HG02588 (cell line): ENCODE measurements around the gene SLC9A8.

Experiments
- ATAC-seq: cut with Tn5 transposase; IDR thresholded peaks from one replicate; pipeline ENCODE4 v1.9.1; 2021; ENCODE audit warnings: mild to moderate bottlenecking, moderate library complexity; ENCODE audit not compliant: unreplicated experiment

Gene SLC9A8

DNA sequence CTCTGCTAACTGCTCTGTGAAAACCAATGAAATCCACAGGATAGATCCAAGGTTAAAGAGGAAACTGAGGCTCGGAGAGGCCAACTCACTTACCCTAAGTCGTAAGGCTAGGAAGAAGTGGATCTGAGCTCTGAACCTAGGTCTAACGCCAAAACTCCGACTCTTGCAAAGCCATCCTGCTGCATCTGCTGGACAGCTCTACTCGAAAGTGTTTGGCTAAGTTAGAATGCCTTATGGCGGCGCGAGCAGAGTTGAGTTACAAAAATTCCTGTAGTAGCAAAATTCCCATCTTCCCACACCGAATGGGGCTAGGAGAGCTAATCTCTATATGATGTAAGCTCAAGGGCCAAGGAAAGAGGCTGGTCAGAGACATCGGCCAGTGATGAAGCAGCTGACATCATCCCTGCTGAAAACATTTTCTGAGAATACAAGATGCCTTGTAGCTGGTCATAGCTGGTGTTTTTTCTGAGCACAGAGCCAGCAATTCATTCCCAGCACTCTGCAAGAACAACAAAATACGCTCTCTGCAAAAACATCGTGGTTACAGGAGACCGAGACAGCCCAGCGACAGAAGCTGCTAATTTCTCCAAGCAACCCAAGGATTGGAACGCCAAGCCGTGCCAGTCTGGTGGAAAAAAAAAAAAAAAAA, 100.9 kb downstream of the SLC9A8 start:
- no peak for ATAC-seq

- peak; percentile 1 for ATAC-seq
These were observed 101.9 kb downstream of the SLC9A8 start for GRCh38 chr20:49914310-49915117.

DNA sequence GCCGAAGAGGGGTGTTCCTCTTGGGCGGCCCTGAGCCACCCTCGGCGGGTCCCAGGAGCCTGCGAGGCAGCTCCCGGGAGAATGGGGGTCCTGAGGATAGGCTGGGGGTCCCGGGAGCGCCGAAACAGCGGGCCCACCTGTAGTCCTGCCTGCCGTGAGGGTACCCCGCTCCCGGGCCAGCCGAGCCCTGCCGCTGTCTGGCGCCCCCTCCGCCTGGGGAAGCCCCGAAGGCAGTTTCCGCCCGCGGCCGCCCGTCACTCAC, 102.4 kb downstream of the SLC9A8 start:
- peak; percentile 33 for ATAC-seq

- peak; percentile 84 for ATAC-seq
These were observed 102.9 kb downstream of the SLC9A8 start, which contains the start of gene SPATA2 for GRCh38 chr20:49915380-49916145. Gene SPATA2 (minus strand): TSS chr20:49915529. CDS start chr20:49908490, 7,039 bp downstream.

DNA sequence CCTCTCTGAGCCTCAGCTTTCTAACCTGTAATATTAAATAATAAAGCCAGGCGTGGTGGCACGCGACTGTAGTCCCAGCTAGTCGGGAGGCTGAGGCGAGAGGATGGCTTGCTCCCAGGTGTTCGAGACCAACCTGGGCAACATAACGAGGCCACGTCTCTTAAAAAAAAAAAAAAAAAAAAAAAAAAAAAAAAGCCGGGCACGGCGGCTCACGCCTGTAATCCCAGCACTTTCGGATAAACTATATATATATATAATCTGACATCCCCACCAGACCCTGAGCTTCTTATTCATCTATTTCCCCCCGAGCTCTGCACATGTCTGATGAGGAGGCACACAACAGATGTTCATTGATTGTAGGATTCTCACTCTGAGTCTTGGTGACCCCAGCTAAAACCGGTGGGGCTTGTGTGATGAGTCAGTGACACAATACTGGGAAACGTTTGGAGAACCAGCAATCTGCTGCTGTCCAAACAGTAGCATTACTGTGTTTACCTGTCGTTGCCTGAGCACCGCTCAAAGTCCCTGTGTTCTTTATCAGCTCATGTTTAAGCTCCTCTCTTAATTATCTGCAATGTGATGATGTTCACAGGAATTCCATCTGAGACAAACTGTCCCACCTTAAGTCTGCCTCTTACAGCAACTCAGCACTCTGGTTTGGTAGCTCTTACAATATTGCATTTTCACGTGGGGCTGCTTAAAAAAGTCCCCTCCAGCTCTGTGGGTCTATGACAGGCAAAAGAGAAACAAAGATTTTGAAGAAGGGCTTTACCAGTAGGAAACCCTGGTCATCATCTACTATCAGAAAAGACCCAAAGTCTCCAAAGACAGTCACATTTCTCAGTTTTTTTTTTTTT, 103.7 kb downstream of the SLC9A8 start:
- no peak for ATAC-seq

GRCh38 chr20:49918446-49918845, 105.8 kb downstream of the SLC9A8 start:
- no peak for ATAC-seq

GRCh38 chr20:49919009-49919408, 106.4 kb downstream of the SLC9A8 start:
- no peak for ATAC-seq

DNA sequence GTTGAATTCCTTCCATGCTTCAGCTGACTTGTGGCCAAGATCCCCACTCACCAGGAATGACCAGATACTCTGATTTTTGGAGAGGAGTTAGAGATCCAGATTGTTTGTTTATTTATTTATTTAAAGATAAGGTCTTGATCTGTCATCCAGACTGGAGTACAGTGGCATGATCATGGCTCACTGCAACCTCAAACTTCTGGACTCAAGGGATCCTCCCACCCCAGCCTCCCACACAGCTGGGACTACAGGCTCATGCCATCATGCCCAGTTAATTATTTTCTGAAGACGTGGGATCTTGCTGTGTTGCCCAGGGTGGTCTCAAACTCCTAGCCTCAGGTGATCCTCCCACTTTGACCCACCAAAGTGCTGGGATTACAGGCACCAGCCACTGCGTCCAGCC, 106.8 kb downstream of the SLC9A8 start:
- no peak for ATAC-seq

- ATAC-seq: no peak
These were observed 111.6 kb downstream of the SLC9A8 start for GRCh38 chr20:49924247-49924646.

DNA sequence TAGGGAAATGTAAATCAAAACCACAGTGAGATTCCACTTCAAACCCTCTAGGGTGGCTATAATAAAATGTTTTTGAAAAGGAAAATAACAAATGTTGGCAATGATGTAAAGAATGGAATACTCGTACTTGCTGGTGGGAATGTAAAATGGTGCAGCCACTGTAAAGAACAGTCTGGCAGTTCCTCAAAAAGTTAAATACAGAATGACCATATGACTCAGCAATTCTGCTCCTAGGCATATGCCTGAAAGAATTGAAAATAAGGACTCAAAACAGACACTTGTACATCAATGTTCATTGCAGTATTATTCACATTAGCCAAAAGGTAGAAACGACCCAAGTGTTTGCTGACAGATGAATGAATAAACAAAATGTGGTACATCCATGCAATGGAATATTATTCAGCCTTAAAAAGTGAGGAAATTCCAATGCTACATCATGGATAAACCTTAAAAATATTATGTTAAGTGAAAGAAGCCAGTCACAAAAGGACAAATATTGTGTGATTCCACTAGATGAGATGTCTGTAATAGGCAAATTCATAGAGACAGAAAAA, 113.3 kb downstream of the SLC9A8 start:
- ATAC-seq: no peak

DNA sequence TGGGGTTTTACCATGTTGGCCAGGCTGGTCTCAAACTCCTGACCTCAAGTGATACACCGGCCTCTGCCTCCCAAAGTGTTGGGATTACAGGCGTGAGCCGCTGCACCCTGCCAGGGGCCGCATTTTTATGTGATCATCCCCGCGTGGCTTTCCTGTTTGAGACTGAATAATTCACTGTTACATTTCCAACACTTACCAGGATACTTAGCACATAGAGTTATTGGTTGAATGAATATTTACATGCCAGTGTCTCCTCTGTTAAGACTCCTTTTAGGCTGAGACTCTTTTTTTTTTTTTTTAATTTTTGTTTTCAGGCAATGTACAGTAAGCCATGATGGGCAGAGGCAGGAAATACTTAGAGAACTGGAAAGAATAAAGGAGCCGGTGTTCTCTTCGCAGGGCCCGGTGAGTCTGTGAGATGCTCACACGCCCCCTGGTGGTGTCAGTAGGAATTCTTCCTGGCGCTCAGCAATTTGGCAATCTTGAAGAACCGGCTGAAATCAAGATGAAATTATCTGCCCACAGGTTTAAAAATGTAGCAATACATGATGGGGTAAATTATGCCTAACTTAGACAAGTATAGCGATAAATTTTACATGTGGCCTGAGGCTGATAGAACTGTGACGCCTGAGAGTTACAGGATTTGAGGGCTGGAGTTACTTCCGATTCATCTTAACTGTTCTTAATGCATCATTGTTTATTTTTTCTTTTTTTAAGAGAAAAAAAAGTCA, 115.9 kb downstream of the SLC9A8 start:
- ATAC-seq: no peak

DNA sequence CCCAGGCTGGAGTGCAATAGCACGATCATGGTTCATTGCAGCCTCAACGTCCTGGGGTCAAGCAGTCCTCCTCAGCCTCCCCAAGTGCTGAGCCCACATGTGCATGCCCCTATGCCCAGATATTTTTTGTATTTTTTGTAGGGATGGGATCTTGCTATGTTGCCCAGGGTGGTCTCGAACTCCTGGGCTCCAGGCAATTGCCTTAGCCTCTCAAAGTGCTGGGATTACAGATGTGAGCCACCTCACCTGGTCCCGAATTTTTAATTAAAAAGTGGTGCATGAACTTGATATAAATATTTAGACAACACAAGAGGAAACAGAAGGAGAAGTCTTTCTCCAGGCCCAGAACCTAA, 116.5 kb downstream of the SLC9A8 start:
- no peak for ATAC-seq

GRCh38 chr20:49935746-49936152, 123.1 kb downstream of the SLC9A8 start:
- peak; percentile 2 for ATAC-seq

DNA sequence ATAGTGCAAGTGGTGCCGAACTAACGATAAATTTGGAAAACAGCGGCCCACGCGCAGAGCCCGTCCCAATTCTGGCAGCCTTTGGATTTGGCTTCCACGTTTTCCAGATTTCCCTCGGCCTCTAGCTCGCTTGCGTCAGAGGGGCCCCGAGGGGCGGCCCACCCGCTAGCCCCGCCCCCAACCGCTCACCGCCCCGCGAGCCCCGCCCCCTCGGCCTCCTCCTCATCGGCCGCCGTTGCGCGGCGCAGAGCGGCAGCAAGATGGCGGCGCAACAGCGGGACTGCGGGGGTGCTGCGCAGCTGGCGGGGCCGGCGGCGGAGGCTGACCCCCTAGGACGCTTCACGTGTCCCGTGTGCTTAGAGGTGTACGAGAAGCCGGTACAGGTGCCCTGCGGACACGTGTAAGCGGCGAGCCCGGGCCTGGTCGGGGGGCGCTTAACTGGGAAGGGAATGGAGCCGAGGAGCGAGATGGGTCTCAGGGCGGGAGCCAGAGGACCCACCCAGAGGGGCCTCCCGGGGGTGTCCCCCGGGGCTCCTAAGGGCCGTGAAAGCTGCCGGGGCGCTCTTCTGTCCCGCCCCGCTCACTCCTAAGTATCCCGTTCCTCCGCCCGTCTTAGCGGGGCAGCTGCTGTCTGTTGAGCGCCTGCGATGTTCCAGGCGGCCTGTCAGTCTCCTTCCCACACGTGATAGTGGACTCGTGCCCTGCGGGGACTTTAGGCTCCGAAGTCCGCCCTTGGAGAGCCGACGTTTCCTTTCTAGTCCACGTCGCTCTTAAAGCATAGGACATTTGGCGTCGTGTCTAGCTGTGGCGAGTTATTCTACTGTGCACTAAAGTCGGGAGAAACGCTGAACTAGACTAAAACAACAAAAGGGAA, 123.8 kb downstream of the SLC9A8 start, which contains the start of gene RNF114:
TSS of gene RNF114 (plus strand) at position 245 of the 874 bp plus-strand sequence. CDS start at position 261, 16 bp downstream.
- peak; percentile 78 for ATAC-seq

DNA sequence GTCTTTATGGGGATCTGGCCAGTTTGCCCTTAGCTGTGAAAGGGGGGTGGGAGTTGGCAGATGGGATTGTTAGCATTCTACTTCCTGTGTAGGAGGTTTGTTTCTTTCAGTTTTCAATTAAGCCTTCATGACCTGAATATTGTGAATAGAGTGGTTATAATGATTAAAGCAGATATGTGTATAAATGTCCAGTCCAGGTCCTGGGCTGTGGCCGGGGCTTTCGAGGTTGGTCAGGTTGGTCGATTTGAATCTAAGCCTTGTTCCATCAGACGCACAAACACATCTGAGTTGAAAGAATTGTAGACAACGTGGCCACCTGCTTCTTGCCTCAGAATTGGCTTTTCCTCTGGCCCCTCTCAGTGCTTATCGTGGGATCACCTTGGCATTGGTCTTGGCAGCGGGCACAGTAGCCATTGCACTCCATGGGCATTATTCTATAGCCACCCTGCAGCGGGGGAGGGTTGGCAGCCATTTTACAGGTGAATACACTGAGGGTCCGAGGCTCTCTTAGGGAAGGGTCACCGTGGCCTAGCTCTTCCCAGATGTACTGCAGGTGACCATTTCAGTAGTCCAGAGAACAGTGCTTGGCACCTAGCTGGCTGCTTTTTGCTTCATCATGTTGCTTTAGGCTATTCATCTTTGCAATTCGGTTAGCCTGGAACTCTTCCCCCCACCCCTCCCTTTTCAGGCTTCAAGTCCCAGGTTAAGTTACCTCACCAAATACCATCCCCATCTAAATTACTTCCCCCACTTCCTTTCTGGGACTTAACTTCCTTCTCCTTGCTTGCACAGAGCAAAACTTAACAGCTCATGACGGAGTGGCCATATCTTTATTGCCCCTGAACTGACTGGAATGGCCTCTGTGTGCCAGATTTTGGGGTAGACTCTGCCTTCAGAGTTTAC, 124.7 kb downstream of the SLC9A8 start:
- no peak for ATAC-seq

- no peak for ATAC-seq
These were observed 125.8 kb downstream of the SLC9A8 start for GRCh38 chr20:49938173-49939163.

GRCh38 chr20:49941456-49941855, 128.8 kb downstream of the SLC9A8 start:
- ATAC-seq: no peak
